ACC112 (cell line): ENCODE measurements around the gene CEP135.

Experiments
- H2AFZ ChIP-seq: fragments of 200-600 bp; sonication (generic); one replicate; pipeline ENCODE4 v1.6.0; 2017; ENCODE audit warnings: antibody characterized with exemption, low read length; ENCODE audit not compliant: unreplicated experiment
- H3K27ac ChIP-seq: fragments of 200-600 bp; sonication (generic); 2 replicates; pipeline ENCODE4 v1.5.1; 2014; ENCODE audit warnings: low read depth, mild to moderate bottlenecking, antibody characterized with exemption, low read length, moderate library complexity
- H3K27me3 ChIP-seq: fragments of 200-600 bp; sonication (generic); 2 replicates; pipeline ENCODE4 v1.6.1; 2014; ENCODE audit warnings: mild to moderate bottlenecking, antibody characterized with exemption, low read length, moderate library complexity, mixed read lengths; ENCODE audit not compliant: insufficient read depth
- H3K36me3 ChIP-seq: fragments of 200-600 bp; sonication (generic); 2 replicates; pipeline ENCODE4 v1.6.1; 2016; ENCODE audit warnings: mild to moderate bottlenecking, antibody characterized with exemption, low read length, moderate library complexity, mixed read lengths; ENCODE audit not compliant: insufficient read depth
- H3K4me1 ChIP-seq: fragments of 200-600 bp; sonication (generic); one replicate; pipeline ENCODE4 v1.6.1; 2016; ENCODE audit warnings: low read length, mixed read lengths; ENCODE audit not compliant: insufficient read depth, unreplicated experiment, control insufficient read depth
- H3K4me3 ChIP-seq: fragments of 200-600 bp; sonication (generic); 2 replicates; pipeline ENCODE4 v1.5.1; 2014; ENCODE audit warnings: mild to moderate bottlenecking, low read depth, low read length
- H3K79me2 ChIP-seq: fragments of 200-600 bp; sonication (generic); one replicate; pipeline ENCODE4 v1.6.0; 2016; ENCODE audit warnings: low read length; ENCODE audit not compliant: control insufficient read depth, unreplicated experiment, insufficient read depth

Gene CEP135

DNA sequence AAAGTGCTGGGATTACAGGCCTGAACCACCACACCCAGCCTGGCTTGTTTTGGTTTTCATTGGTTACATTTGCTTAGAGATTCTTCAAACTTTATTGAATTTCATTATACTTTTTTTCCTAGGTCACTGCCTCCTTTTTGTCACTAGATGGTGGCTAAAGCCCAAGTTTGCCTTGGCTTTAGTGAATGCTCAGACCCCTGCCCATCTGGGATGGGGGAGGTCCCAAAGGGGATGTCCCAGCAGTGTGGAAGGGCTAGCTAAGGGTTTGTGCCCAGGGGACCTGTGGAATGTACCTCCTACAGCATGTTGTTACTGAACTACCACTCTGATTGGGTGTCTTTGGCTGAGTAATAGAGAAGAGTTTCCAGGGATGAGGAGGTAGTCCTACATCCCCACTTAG is 58.4 kb downstream of the CEP135 start:
- Histone ChIP-seq H3K4me1 (no peaks in the 10 kb centered on the region), H2AFZ (no peak overlapping the region), H3K27ac (no peak overlapping the region), H3K36me3 (peaks cover 15% of the 10 kb centered on the region), H3K79me2 (no peaks in the 10 kb centered on the region), H3K4me3 (no peak overlapping the region), H3K27me3 (no peaks in the 10 kb centered on the region)

DNA sequence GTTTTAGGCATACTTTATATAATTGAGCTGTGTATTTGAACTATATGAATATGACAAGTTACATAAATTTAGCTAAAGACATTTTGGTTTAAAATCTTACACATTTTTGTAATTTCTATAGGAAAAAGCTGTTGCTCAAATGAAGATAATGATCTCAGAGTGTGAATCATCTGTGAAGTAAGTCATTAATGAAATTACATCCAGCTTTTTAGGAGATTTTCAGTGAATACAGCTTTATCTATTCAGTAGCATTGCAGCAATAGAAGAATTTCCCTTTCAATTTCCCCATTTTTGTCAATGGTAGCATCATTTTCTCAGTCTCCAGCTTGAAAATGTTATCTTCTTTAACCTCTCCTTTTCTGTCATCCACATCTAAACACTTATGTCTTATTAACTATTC is 59.5 kb downstream of the CEP135 start:
- H3K36me3 ChIP-seq = peaks cover 19% of the 10 kb centered on the region; the same call in 1 of the 2 replicates
- H3K27me3 ChIP-seq = no peaks in the 10 kb centered on the region
- no peak overlapping the region for H3K4me3 ChIP-seq
- no peak overlapping the region for H3K27ac ChIP-seq
- no peaks in the 10 kb centered on the region for H3K79me2 ChIP-seq
- H2AFZ ChIP-seq = no peak overlapping the region
- H3K4me1 ChIP-seq = no peaks in the 10 kb centered on the region

DNA sequence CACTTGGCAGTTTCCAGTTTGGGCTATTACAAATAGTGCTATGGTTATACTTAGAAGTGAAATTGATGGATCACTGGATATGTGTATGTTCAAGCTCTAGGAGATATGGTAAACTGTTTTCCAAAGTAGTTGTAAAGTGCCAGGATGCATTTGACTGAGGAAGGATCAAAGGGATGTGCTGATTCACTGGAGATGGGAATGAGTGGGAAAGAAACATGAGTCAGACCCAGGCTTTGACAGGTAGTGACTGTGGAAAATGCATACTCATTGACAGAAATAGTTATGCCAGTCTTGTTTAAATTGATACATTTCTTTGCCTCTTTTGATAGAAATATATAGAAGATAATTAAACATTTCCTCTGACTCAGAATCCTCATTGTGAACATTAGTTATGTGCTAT is 77.9 kb downstream of the CEP135 start:
- no peak overlapping the region for H2AFZ ChIP-seq
- peak overlapping the region; percentile 31; the same call in 1 of the 2 replicates for H3K27ac ChIP-seq
- H3K79me2 ChIP-seq = no peaks in the 10 kb centered on the region
- no peak overlapping the region for H3K4me3 ChIP-seq
- H3K36me3 ChIP-seq = peaks cover 21% of the 10 kb centered on the region; the same call in 1 of the 2 replicates
- H3K4me1 ChIP-seq = peaks cover 8% of the 10 kb centered on the region
- no peaks in the 10 kb centered on the region for H3K27me3 ChIP-seq

DNA sequence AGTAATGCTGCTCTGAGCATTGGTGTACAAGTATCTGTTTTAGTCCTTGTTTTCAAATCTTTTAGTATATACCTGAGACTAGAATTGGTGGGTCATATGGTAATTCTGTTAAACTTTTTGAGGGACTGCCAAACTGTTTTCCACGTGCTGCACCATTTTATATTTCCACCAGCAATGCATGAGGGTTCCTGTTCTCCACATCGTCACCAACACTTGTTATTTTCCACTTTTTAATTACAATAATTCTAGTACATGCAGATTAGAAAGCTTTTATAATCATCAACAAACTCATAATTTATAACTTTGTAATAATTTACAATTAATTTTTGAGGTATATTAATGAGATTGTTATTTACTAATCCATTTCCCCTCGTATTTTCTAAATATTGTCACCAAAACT is 79.4 kb downstream of the CEP135 start:
- H3K4me1 ChIP-seq = peaks cover 8% of the 10 kb centered on the region
- no peak overlapping the region for H3K4me3 ChIP-seq
- H3K36me3 ChIP-seq = peaks cover 21% of the 10 kb centered on the region
- H3K79me2 ChIP-seq = no peaks in the 10 kb centered on the region
- H2AFZ ChIP-seq = no peak overlapping the region
- H3K27me3 ChIP-seq = no peaks in the 10 kb centered on the region
- H3K27ac ChIP-seq = no peak overlapping the region

DNA sequence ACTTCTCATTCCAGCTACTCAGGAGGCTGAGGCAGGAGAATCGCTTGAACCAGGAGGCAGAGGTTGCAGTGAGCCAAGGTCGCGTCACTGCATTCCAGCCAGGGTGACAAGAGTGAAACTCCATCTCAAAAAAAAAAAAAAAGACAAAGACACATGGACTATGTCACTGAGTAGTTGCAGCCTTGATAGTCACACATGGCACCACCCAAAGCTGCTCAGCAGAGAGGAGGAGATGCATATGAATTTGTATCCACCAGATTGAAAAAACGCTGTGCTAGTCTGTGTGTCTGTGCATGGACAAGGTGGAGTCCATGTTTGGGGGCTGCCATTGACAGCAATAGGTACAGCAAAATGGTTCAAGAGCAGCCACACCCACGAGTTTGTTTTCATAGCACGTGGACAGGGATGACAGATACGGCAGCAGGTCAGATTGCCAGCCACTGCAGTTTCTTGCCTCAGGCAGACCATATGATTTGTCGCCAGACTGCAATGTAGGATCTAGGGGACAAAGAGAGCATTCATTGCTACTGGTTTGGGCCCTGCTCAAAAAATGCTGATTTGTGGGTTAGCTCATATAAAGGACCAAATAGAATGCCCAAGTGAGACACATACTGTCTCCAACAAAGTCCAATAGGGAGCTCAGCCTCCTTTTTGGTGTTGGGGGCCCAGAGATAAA is 89.9 kb downstream of the CEP135 start:
- Histone ChIP-seq H3K79me2 (no peaks in the 10 kb centered on the region), H3K36me3 (no peaks in the 10 kb centered on the region), H3K27ac (no peak overlapping the region), H3K27me3 (peaks cover 33% of the 10 kb centered on the region), H2AFZ (no peak overlapping the region), H3K4me1 (no peaks in the 10 kb centered on the region), H3K4me3 (no peak overlapping the region)

DNA sequence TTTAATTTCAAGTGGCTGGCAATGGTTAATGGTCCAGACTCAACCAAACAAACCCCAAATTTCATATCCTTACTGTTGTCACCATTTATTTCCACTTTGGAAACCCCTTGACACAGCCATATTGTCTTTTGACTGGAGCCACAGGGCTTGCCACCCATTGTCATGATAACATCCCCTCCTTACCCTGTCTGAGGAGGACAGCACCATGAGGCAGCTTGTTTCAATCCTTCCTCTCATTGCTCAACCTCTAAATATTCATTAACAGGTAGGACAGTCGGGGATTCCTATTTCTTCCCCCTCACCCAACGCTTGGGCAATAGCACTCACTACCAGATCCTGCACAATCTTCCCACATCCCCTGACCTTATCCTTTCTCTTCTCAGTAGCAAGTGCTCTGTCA is 92.1 kb downstream of the CEP135 start:
- no peaks in the 10 kb centered on the region for H3K4me1 ChIP-seq
- no peak overlapping the region for H3K27ac ChIP-seq
- H3K27me3 ChIP-seq = peaks cover 43% of the 10 kb centered on the region
- no peaks in the 10 kb centered on the region for H3K36me3 ChIP-seq
- no peaks in the 10 kb centered on the region for H3K79me2 ChIP-seq
- no peak overlapping the region for H3K4me3 ChIP-seq
- H2AFZ ChIP-seq = no peak overlapping the region

DNA sequence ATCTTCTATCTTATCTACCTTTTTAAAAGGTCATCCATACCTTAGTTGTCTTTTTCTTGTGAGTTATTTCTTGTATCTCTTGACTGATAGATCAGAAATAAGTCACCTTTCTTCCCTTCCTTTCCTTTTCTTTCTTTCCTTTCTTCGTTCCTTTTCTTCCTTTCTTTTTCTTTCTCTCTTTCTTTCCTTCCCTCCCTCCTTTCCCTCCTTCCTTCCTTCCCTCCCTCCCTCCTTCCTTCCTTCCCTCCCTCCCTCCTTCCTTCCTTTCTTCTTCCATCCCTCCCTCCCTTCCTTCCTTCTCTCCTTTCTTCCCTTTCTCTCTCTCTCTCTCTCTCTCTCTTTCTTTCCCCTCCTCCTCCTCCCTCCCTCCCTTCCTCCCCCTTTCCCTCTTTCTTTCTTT is 93.5 kb downstream of the CEP135 start:
- Histone ChIP-seq H3K4me3 (no peak overlapping the region), H3K79me2 (no peaks in the 10 kb centered on the region), H3K27ac (no peak overlapping the region), H3K36me3 (no peaks in the 10 kb centered on the region), H3K4me1 (no peaks in the 10 kb centered on the region), H3K27me3 (peaks cover 51% of the 10 kb centered on the region), H2AFZ (no peak overlapping the region)

DNA sequence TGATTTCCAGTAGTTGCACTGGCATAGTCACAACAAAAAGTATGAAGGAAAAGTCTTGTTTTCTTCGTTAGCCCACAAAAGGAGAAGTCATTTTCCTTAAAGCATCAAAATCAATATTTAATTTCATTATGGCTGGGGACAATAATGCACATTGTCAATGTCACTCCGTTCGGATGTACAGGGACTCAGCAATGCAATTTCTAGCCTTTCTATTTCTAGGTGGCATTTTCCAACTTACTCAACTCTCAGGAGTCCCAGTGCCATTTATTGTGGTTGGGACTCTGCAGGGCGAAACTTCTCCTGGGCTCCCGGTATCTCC is 99.6 kb downstream of the CEP135 start:
- Histone ChIP-seq H3K4me3 (peak overlapping the region; percentile 80), H3K27ac (no peak overlapping the region), H3K79me2 (no peaks in the 10 kb centered on the region), H3K36me3 (no peaks in the 10 kb centered on the region), H3K27me3 (peaks cover 49% of the 10 kb centered on the region), H2AFZ (peak overlapping the region; percentile 86), H3K4me1 (no peaks in the 10 kb centered on the region)

DNA sequence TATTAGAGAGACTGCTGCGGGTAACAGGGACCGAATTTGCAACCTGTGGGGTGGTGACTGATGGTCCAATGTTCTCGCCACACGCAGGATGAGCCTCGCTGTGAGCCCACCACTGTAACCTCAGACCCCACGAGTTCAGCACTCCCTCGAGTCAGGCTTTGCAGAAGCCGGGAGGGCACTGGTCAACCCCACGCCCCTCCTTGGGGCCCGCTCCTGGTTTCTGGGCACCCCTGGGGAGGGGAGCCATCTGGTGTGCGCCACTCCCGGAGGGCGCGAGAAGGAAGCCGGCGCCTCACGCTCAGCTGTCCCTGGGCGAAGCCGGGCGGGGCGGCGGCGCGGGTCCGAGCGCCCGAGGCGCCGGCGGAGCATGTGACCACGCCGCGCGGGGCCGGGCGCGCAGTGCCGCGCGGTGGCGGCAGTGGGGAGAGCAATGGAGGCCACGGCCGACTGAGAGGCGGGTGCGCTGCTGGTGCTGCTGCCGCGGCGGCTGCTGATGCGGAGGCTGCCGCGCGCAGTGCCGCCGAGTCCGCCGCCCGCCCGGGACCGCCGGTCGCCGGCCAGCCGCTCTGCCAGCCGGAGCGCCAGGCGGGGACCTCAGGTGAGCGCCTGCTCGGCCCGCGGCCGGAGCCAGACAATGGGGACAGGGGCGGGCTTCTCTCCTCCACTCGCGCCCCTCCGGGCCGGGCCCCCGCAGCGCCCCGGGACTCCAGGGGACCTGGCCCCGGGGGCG is 100.1 kb downstream of the CEP135 start:
- H3K4me1 ChIP-seq = no peaks in the 10 kb centered on the region
- H3K4me3 ChIP-seq = peak overlapping the region; percentile 80
- H3K79me2 ChIP-seq = no peaks in the 10 kb centered on the region
- no peaks in the 10 kb centered on the region for H3K36me3 ChIP-seq
- H2AFZ ChIP-seq = peak overlapping the region; percentile 94
- peaks cover 48% of the 10 kb centered on the region for H3K27me3 ChIP-seq
- no peak overlapping the region for H3K27ac ChIP-seq

DNA sequence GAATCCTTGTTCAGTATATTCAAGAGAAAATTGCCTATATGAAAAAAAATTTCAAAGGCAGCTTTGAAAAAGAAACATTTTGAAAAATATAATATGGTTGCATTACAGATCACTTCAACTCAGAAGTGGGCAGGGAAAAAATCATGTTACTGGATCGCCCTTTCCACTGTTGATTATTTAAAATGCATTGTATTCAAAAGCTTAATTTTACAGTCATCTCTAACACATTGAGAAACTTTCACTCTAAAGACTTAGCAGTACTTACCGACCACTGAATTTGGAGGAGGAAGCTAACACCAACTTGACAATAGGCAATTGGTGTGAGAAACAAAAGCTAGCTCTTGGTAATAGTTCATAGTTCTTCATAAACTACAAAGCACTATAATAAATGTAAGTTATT is 101.9 kb downstream of the CEP135 start:
- H3K4me3 ChIP-seq = no peak overlapping the region

DNA sequence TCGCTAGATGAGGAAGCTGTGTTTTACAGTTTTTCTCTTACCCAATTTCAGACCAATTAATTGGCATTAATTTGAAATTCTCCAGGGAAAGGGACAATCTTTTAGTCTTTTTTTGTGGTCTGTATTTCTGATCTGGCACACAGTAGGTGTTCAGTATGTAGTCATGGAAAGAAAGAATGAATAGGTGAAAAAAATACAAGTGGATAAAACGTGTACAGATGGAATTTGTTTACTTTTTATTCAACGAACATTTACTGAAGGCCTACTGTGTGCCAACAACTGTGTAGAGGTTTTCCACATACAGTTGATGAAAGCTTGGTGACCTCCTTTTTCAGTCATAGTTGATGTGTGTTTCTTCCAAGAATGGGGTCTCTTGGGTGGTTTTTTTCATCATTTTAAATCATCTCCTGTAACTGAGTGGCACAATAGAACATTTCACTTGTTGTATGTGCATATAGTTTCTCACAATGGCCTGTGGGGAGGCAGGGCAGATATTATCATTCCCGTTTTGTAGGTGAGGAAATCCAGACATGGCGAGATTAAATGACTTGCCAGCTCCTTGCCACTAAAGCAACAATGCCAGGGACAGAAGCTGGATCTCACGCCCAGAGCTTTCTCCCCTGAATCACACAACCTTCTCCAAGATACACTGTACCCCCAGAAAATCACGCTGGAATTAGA is 102.4 kb downstream of the CEP135 start:
- Histone ChIP-seq H2AFZ (no peak overlapping the region), H3K4me3 (no peak overlapping the region)

More for the DNA sequence above, 101.9 kb downstream of the CEP135 start:
- H2AFZ ChIP-seq = no peak overlapping the region
- no peaks in the 10 kb centered on the region for H3K36me3 ChIP-seq
- no peaks in the 10 kb centered on the region for H3K4me1 ChIP-seq
- no peaks in the 10 kb centered on the region for H3K79me2 ChIP-seq
- peaks cover 40% of the 10 kb centered on the region for H3K27me3 ChIP-seq
- H3K27ac ChIP-seq = no peak overlapping the region

More for the DNA sequence above, 102.4 kb downstream of the CEP135 start:
- H3K79me2 ChIP-seq = no peaks in the 10 kb centered on the region
- no peaks in the 10 kb centered on the region for H3K36me3 ChIP-seq
- no peak overlapping the region for H3K27ac ChIP-seq
- H3K27me3 ChIP-seq = peaks cover 35% of the 10 kb centered on the region
- no peaks in the 10 kb centered on the region for H3K4me1 ChIP-seq
